GM12878 (cell line): ENCODE results near the gene NUP214. TPM values are rescaled to one million over a fixed set of nuclear protein-coding genes. Genes with fewer than 3 reads are reported as not detected.

Experiments
- ATAC-seq: fragments of 200-7000 bp; cut with Tn5 transposase; 3 replicates; pipeline ENCODE4 v1.9.1; 2020; ENCODE audit warnings: mild to moderate bottlenecking, moderate library complexity
- BruUV-seq: library from RNA; stranded (reverse); fragments of 400-500 nt; replicated peaks from 2 replicates; lab custom pipeline; 2021; lab: Mats Ljungman, UMichigan
- CTCF ChIA-PET: fragments of 300-600 bp; sonication (Branson Sonifier 250); formaldehyde crosslinking; extraction: SDS; loops from one replicate; lab custom pipeline; 2021; ENCODE audit warnings: inconsistent platforms; lab: Yijun Ruan, JAX
- POLR2A ChIA-PET: fragments of 350-600 bp; formaldehyde crosslinking; extraction: SDS; loops from one replicate; lab custom pipeline; 2021; ENCODE audit warnings: inconsistent platforms; lab: Charles Lee
- RAD21 ChIA-PET: fragments of 300-600 bp; sonication (Branson Sonifier 250); formaldehyde crosslinking; loops from one replicate; lab custom pipeline; 2023; ENCODE audit warnings: antibody characterized with exemption; ENCODE audit not compliant: unreplicated experiment; lab: Charles Lee
- SMC1A ChIA-PET: fragments of 300-600 bp; sonication (Branson Sonifier 250); formaldehyde crosslinking; loops from one replicate; lab custom pipeline; 2023; ENCODE audit not compliant: unreplicated experiment, uncharacterized antibody; lab: Charles Lee
- DNase-seq: peaks from one replicate; pipeline ENCODE4 v3.0.0-alpha.2; 2011; ENCODE audit warnings: low read depth, low spot score
- FAIRE-seq: peaks from 3 replicates; lab custom pipeline; 2011; peaks lifted over from hg19 to GRCh38; lab: Jason Lieb, UNC
- H2AFZ ChIP-seq: 2 replicates; pipeline ENCODE4 v1.6.0; 2011; ENCODE audit warnings: low read depth, low read length, control low read depth; ENCODE audit not compliant: control insufficient read depth
- H3K27ac ChIP-seq: 2 replicates; pipeline ENCODE4 v1.5.1; 2011; ENCODE audit warnings: control low read depth; ENCODE audit not compliant: control insufficient read depth, insufficient read depth
- H3K27me3 ChIP-seq, 2 experiments: replicated peaks in 1 of 2; 2 replicates each; pipeline versions ENCODE4 v1.6.0 to v1.6.1; 2011; ENCODE audit warnings: low read length in 1 of 2; ENCODE audit not compliant: control insufficient read depth in 2 of 2, insufficient read depth in 2 of 2
- H3K36me3 ChIP-seq, 2 experiments: 2 replicates each; pipeline ENCODE4 v1.5.1; 2011; ENCODE audit warnings: low read length in 1 of 2; ENCODE audit not compliant: control insufficient read depth in 2 of 2, insufficient read depth in 2 of 2
- H3K4me1 ChIP-seq: 2 replicates; pipeline ENCODE4 v1.6.1; 2011; ENCODE audit warnings: mild to moderate bottlenecking, low read length, moderate library complexity, mixed read lengths; ENCODE audit not compliant: control insufficient read depth, insufficient read depth
- H3K4me2 ChIP-seq: 2 replicates; pipeline ENCODE4 v1.6.0; 2011; ENCODE audit warnings: control low read depth; ENCODE audit not compliant: control insufficient read depth, insufficient read depth
- H3K4me3 ChIP-seq: fragments of 200-600 bp; sonication (generic); 2 replicates; pipeline ENCODE4 v1.5.1; 2016
- H3K79me2 ChIP-seq: 2 replicates; pipeline ENCODE4 v1.6.0; 2011; ENCODE audit warnings: low read length; ENCODE audit not compliant: control insufficient read depth, insufficient read depth
- H3K9ac ChIP-seq: 2 replicates; pipeline ENCODE4 v1.8.0; 2011; ENCODE audit warnings: low read length, control low read depth, mixed read lengths; ENCODE audit not compliant: control insufficient read depth, insufficient read depth
- H3K9me3 ChIP-seq: replicated peaks from 3 replicates; pipeline ENCODE4 v1.5.1; 2011; ENCODE audit warnings: mild to moderate bottlenecking, low read length; ENCODE audit not compliant: control insufficient read depth, insufficient read depth
- H4K20me1 ChIP-seq: 2 replicates; pipeline ENCODE4 v1.6.0; 2011; ENCODE audit not compliant: control insufficient read depth, insufficient read depth
- CBX5 ChIP-seq: sonication (generic); IDR thresholded peaks from 2 replicates; pipeline ENCODE4 v1.6.1; 2016; ENCODE audit warnings: low read depth, moderate library complexity, mild to moderate bottlenecking, inconsistent platforms
- CREM ChIP-seq: IDR thresholded peaks from 2 replicates; pipeline ENCODE4 v1.6.1; 2014; ENCODE audit warnings: antibody characterized with exemption, low read depth
- ESRRA ChIP-seq: IDR thresholded peaks from 2 replicates; pipeline ENCODE4 v1.6.1; 2012; ENCODE audit warnings: mild to moderate bottlenecking, low read length, improper control_type of control experiment
- EZH2 ChIP-seq: IDR thresholded peaks from 2 replicates; pipeline ENCODE4 v1.6.1; 2012; ENCODE audit warnings: low read depth, mild to moderate bottlenecking, control low read depth, inconsistent platforms, low read length, borderline replicate concordance; ENCODE audit not compliant: control insufficient read depth
- FOXM1 ChIP-seq: IDR thresholded peaks from 2 replicates; pipeline ENCODE4 v1.6.1; 2012; ENCODE audit warnings: low read depth, mild to moderate bottlenecking, inconsistent platforms, low read length, moderate library complexity
- GABPA ChIP-seq: IDR thresholded peaks from 2 replicates; pipeline ENCODE4 v1.6.1; 2014; ENCODE audit warnings: antibody characterized with exemption, low read depth, mild to moderate bottlenecking, inconsistent platforms
- GATAD2B ChIP-seq: fragments of 450-650 bp; conservative IDR thresholded peaks from 2 replicates; pipeline ENCODE4 v1.6.1; 2017; ENCODE audit warnings: low read depth, mild to moderate bottlenecking, moderate library complexity
- HCFC1 ChIP-seq: fragments of 150-350 bp; IDR thresholded peaks from 2 replicates; pipeline ENCODE4 v1.6.1; 2014; ENCODE audit warnings: low read length
- KAT2A ChIP-seq: conservative IDR thresholded peaks from 2 replicates; pipeline ENCODE4 v1.6.1; 2011; ENCODE audit warnings: low read depth, low read length; ENCODE audit not compliant: control insufficient read depth
- KDM1A ChIP-seq: fragments of 200-600 bp; sonication (generic); IDR thresholded peaks from 2 replicates; pipeline ENCODE4 v1.6.1; 2016; ENCODE audit warnings: borderline replicate concordance
- MEF2B ChIP-seq: fragments of 450-650 bp; IDR thresholded peaks from 2 replicates; pipeline ENCODE4 v1.6.1; 2018; ENCODE audit warnings: mild to moderate bottlenecking, moderate library complexity; ENCODE audit not compliant: partially characterized antibody, poor library complexity, severe bottlenecking
- MYC ChIP-seq: IDR thresholded peaks from 2 replicates; pipeline ENCODE4 v1.6.1; 2011; ENCODE audit warnings: mild to moderate bottlenecking, low read length, moderate library complexity, inconsistent platforms; ENCODE audit not compliant: insufficient read depth, insufficient replicate concordance, insufficient read length, severe bottlenecking
- PML ChIP-seq: IDR thresholded peaks from 2 replicates; pipeline ENCODE4 v1.6.1; 2012; ENCODE audit warnings: low read length, inconsistent platforms
- SIX5 ChIP-seq: IDR thresholded peaks from 2 replicates; pipeline ENCODE4 v1.6.1; 2011; ENCODE audit warnings: mild to moderate bottlenecking, low read depth, low read length, moderate library complexity; ENCODE audit not compliant: severe bottlenecking
- YY1 ChIP-seq: IDR thresholded peaks from 2 replicates; pipeline ENCODE4 v1.6.1; 2011; ENCODE audit warnings: low read depth, mild to moderate bottlenecking, low read length
- WGBS: methylation state at CpG from one replicate; pipeline ENCODE4 v1.1.6; 2016; ENCODE audit warnings: low lambda C conversion rate; ENCODE audit not compliant: insufficient replicate concordance, insufficient coverage; ENCODE audit errors: missing lambda C conversion rate; 5-methylcytosine and 5-hydroxymethylcytosine counted together
- in situ Hi-C: fragments of 300-500 bp; cut with MboI; formaldehyde crosslinking; loops from 9 replicates; pipeline ENCODE4 v1.14.3; 2018; ENCODE audit warnings: mixed read lengths
- intact Hi-C: fragments of 100-400 bp; cut with micrococcal nuclease; formaldehyde crosslinking; loops from one replicate; pipeline ENCODE4 v1.14.2; 2022; ENCODE audit not compliant: unreplicated experiment
- polyA plus RNA-seq, 11 experiments: library from polyadenylated mRNA; depleted of rRNA in 4 of 11; unstranded in 6 of 11; stranded (reverse) in 5 of 11; fragments of >200 nt; fragmentation: Nextera tagmentation in 4 of 11; fragmentation: Illumina TruSeq in 1 of 11; extraction: Ambion mirVana in 4 of 11; extraction: Trizol in 1 of 11; gene quantifications; 1 replicate in 1 of 11; 2 replicates in 10 of 11; pipeline versions ENCODE4 v1.2.1 to v1.2.3, GENCODE V29; 2011 to 2016; ENCODE audit warnings: inconsistent platforms in 2 of 11, missing spikeins in 2 of 11, low read depth in 1 of 11
- total RNA-seq, 4 experiments: library from RNA; depleted of rRNA in 3 of 4; stranded (reverse); fragments of >200 nt in 3 of 4; fragmentation: Illumina TruSeq in 1 of 4; extraction: Trizol in 1 of 4; gene quantifications; 2 replicates each; pipeline versions ENCODE4 v1.2.1 to v1.2.3, GENCODE V29; 2013 to 2021
- TF ChIP-seq, protein P1 (sequence below): IDR thresholded peaks from 2 replicates; pipeline ENCODE4 v1.6.1; 2012; ENCODE audit warnings: low read depth, low read length, improper control_type of control experiment
- TF ChIP-seq, protein P2 (sequence below): IDR thresholded peaks from 2 replicates; pipeline ENCODE4 v1.6.1; 2012; ENCODE audit warnings: low read depth, low read length, improper control_type of control experiment
- TF ChIP-seq, protein P3 (sequence below): IDR thresholded peaks from 2 replicates; pipeline ENCODE4 v1.6.1; 2012; ENCODE audit warnings: improper control_type of control experiment, low read depth, low read length; ENCODE audit not compliant: insufficient replicate concordance

Gene NUP214
- total and polyA plus RNA-seq, 10 of the 15 experiments (the other 5 are each of a cell fraction or from before 2014, with no cell fraction given) = 11.7 to 53.8 (median 17.6) TPM

DNA sequence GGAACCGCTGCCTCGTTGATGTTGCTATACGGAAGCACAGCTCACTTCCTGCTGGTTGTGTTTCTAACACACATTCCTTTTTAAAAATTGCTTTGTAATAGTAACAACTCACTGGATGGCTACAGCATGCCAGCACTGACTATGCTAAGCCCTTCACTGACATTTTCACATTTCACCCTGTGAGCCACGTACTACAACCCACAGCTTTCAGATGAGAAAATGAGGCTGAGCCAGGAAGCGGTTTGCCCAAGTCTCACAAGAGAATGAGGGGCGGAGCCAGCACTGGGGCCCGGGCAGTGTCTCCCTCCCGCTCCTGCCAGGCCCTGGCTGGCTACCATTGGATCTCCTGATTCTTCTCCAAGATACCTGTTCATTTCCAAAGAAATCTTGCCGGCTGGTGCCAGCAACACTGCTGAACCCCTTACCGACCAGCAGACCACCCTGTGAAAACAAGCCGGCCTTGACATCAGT lies 112.6 kb downstream of the NUP214 start:
- Histone ChIP-seq H3K9me3 (no peaks in the 10 kb centered on the region), H3K9ac (peak overlapping the region; percentile 61), H3K4me2 (peak overlapping the region; percentile 82), H2AFZ (peak overlapping the region; percentile 78), H3K4me1 (peaks cover 17% of the 10 kb centered on the region), H3K79me2 (no peaks in the 10 kb centered on the region), H3K36me3 (peaks cover 8 to 9% of the 10 kb centered on the region in 2 experiments), H3K27ac (peak overlapping the region; percentile 86), H4K20me1 (no peaks in the 10 kb centered on the region), H3K27me3 (no peaks in the 10 kb centered on the region), H3K4me3 (peak overlapping the region; percentile 26; the same call in 1 of the 2 replicates)
- FAIRE-seq = peak; percentile 80
- ChIA-PET SMC1A (interaction anchor here (1.0 to 2.5 kb wide), 6 partner anchors 12 to 98 kb away, joined by 3 to 17 read pairs (median 3); no protein-coding TSS in a partner anchor), POLR2A (interaction anchor here (0.6 to 2.4 kb wide), 7 partner anchors 10 to 113 kb away, joined by 3 to 12 read pairs (median 3); no protein-coding TSS in a partner anchor), CTCF (interaction anchor here (0.7 to 2.3 kb wide), 6 partner anchors 15 to 98 kb away, joined by 3 to 10 read pairs (median 7); no protein-coding TSS in a partner anchor), RAD21 (interaction anchor here (0.8 to 1.9 kb wide), 5 partner anchors 12 to 58 kb away, joined by 3 to 10 read pairs (median 5); no protein-coding TSS in a partner anchor)
- intact Hi-C loops (loop anchor here (2.0 to 5.0 kb wide), 2 partner anchors 15 to 99 kb away; no protein-coding TSS in a partner anchor), in situ Hi-C loops (no loop called here)
- WGBS = 4% methylated on average over 11 of the region's 11 CpGs
- DNase-seq = peak; percentile 76
- BruUV-seq = no TSS peak
- peak; percentile 99 for ATAC-seq
- TF ChIP-seq FOXM1 = no peak
- peak; percentile 24; the same call in 1 of the 2 replicates for TF ChIP-seq PML
- no peak for TF ChIP-seq GABPA
- peak; percentile 65; the same call in 1 of the 2 replicates for TF ChIP-seq YY1
- no peak for TF ChIP-seq EZH2
- TF ChIP-seq, protein P1, sequence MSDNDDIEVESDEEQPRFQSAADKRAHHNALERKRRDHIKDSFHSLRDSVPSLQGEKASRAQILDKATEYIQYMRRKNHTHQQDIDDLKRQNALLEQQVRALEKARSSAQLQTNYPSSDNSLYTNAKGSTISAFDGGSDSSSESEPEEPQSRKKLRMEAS = no peak
- TF ChIP-seq KAT2A = no peak
- no peak for TF ChIP-seq HCFC1
- no peak for TF ChIP-seq KDM1A
- TF ChIP-seq, protein P2, sequence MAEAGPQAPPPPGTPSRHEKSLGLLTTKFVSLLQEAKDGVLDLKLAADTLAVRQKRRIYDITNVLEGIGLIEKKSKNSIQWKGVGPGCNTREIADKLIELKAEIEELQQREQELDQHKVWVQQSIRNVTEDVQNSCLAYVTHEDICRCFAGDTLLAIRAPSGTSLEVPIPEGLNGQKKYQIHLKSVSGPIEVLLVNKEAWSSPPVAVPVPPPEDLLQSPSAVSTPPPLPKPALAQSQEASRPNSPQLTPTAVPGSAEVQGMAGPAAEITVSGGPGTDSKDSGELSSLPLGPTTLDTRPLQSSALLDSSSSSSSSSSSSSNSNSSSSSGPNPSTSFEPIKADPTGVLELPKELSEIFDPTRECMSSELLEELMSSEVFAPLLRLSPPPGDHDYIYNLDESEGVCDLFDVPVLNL = no peak
- 0 out of 2 replicates have a peak, but pooled peaks have one; percentile 36 for TF ChIP-seq CREM
- TF ChIP-seq, protein P3, sequence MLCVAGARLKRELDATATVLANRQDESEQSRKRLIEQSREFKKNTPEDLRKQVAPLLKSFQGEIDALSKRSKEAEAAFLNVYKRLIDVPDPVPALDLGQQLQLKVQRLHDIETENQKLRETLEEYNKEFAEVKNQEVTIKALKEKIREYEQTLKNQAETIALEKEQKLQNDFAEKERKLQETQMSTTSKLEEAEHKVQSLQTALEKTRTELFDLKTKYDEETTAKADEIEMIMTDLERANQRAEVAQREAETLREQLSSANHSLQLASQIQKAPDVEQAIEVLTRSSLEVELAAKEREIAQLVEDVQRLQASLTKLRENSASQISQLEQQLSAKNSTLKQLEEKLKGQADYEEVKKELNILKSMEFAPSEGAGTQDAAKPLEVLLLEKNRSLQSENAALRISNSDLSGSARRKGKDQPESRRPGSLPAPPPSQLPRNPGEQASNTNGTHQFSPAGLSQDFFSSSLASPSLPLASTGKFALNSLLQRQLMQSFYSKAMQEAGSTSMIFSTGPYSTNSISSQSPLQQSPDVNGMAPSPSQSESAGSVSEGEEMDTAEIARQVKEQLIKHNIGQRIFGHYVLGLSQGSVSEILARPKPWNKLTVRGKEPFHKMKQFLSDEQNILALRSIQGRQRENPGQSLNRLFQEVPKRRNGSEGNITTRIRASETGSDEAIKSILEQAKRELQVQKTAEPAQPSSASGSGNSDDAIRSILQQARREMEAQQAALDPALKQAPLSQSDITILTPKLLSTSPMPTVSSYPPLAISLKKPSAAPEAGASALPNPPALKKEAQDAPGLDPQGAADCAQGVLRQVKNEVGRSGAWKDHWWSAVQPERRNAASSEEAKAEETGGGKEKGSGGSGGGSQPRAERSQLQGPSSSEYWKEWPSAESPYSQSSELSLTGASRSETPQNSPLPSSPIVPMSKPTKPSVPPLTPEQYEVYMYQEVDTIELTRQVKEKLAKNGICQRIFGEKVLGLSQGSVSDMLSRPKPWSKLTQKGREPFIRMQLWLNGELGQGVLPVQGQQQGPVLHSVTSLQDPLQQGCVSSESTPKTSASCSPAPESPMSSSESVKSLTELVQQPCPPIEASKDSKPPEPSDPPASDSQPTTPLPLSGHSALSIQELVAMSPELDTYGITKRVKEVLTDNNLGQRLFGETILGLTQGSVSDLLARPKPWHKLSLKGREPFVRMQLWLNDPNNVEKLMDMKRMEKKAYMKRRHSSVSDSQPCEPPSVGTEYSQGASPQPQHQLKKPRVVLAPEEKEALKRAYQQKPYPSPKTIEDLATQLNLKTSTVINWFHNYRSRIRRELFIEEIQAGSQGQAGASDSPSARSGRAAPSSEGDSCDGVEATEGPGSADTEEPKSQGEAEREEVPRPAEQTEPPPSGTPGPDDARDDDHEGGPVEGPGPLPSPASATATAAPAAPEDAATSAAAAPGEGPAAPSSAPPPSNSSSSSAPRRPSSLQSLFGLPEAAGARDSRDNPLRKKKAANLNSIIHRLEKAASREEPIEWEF = no peak
- no peak for TF ChIP-seq MEF2B
- TF ChIP-seq MYC = no peak
- no peak for TF ChIP-seq GATAD2B
- no peak for TF ChIP-seq ESRRA
- TF ChIP-seq CBX5 = no peak
- TF ChIP-seq SIX5 = no peak
